LNCAP (cell line): Measurements from ENCODE around the gene HMX2.

Experiments
- CTCF ChIP-seq: fragments of 450-650 bp; IDR thresholded peaks from 2 replicates; pipeline ENCODE4 v1.5.1; 2017; ENCODE audit warnings: mild to moderate bottlenecking

Gene HMX2

GRCh38 chr10:123180101-123181090, 32.5 kb downstream of the HMX2 start:
- TF ChIP-seq CTCF: no peak

- TF ChIP-seq CTCF: no peak
Observed at GRCh38 chr10:123183724-123184123, 35.8 kb downstream of the HMX2 start.

GRCh38 chr10:123187781-123188180, 39.8 kb downstream of the HMX2 start:
- no peak for TF ChIP-seq CTCF

GRCh38 chr10:123191886-123192285, 44.0 kb downstream of the HMX2 start:
- TF ChIP-seq CTCF: no peak

- TF ChIP-seq CTCF: no peak
Observed at GRCh38 chr10:123194056-123194455, 46.1 kb downstream of the HMX2 start.
